CD4-positive, alpha-beta T cell (primary cell): ENCODE measurements around the gene RBP4. TPM values are rescaled to one million over a fixed set of nuclear protein-coding genes. Genes with fewer than 3 reads are reported as not detected.

Source experiments
- ATAC-seq: fragments of 200-7000 bp; cut with Tn5 transposase; one replicate; pipeline ENCODE4 v1.10.0; 2022; ENCODE audit warnings: mild to moderate bottlenecking; ENCODE audit not compliant: poor library complexity
- CTCF ChIA-PET: fragments of 350-600 bp; sonication (Branson Sonifier 250); formaldehyde crosslinking; loops from one replicate; lab custom pipeline; 2021; ENCODE audit warnings: antibody characterized with exemption, inconsistent platforms; lab: Charles Lee
- POLR2A ChIA-PET: fragments of 350-600 bp; sonication (Branson Sonifier 250); formaldehyde crosslinking; loops from one replicate; lab custom pipeline; 2021; ENCODE audit warnings: antibody characterized with exemption, inconsistent platforms; lab: Charles Lee
- DNase-seq, 14 experiments: peaks; one replicate each; pipeline ENCODE4 v3.0.0-alpha.2; 2013 to 2020; ENCODE audit warnings: mixed read lengths in 2 of 14
- H3K27ac ChIP-seq, 2 donors: one replicate each; pipeline versions ENCODE4 v1.5.1 to v1.7.0; 2013; ENCODE audit warnings: low read length in 2 of 2, low read depth in 1 of 2, mild to moderate bottlenecking in 1 of 2
- H3K27me3 ChIP-seq, 2 experiments: 1 replicate in 1 of 2; 2 replicates in 1 of 2; pipeline versions ENCODE4 v1.6.1 to v1.7.0; 2013; ENCODE audit warnings: low read length in 2 of 2, control low read depth in 1 of 2, mild to moderate bottlenecking in 1 of 2, moderate library complexity in 1 of 2; ENCODE audit not compliant: insufficient read depth in 2 of 2, control insufficient read depth in 1 of 2
- H3K36me3 ChIP-seq: one replicate; pipeline ENCODE4 v1.6.1; 2013; ENCODE audit warnings: low read length, control low read depth; ENCODE audit not compliant: insufficient read depth
- H3K4me1 ChIP-seq: one replicate; pipeline ENCODE4 v1.6.1; 2013; ENCODE audit warnings: low read length, control low read depth; ENCODE audit not compliant: insufficient read depth
- H3K4me3 ChIP-seq: one replicate; pipeline ENCODE4 v1.5.1; 2013; ENCODE audit warnings: mild to moderate bottlenecking, low read length, moderate library complexity
- H3K9me3 ChIP-seq, 2 experiments: 1 replicate in 1 of 2; 2 replicates in 1 of 2; pipeline versions ENCODE4 v1.6.1 to v1.7.0; 2013; ENCODE audit warnings: low read length in 2 of 2, mild to moderate bottlenecking in 2 of 2, control low read depth in 1 of 2, moderate library complexity in 1 of 2; ENCODE audit not compliant: control insufficient read depth in 1 of 2, insufficient read depth in 1 of 2
- H3K27ac Mint-ChIP-seq: one replicate; pipeline ENCODE4 v1.8.0; 2020; ENCODE audit warnings: mixed read lengths
- H3K27me3 Mint-ChIP-seq: one replicate; pipeline ENCODE4 v1.8.0; 2021; ENCODE audit warnings: mixed read lengths
- H3K36me3 Mint-ChIP-seq: one replicate; pipeline ENCODE4 v1.8.0; 2021; ENCODE audit warnings: low read depth, mixed read lengths
- H3K4me1 Mint-ChIP-seq: one replicate; pipeline ENCODE4 v1.8.0; 2021; ENCODE audit warnings: low read depth, mixed read lengths
- H3K4me3 Mint-ChIP-seq: one replicate; pipeline ENCODE4 v1.8.0; 2020; ENCODE audit warnings: mild to moderate bottlenecking, mixed read lengths
- H3K9me3 Mint-ChIP-seq: one replicate; pipeline ENCODE4 v1.8.0; 2020; ENCODE audit warnings: mixed read lengths
- intact Hi-C, 2 experiments: fragments of 100-400 bp; cut with DNase I in 1 of 2; cut with micrococcal nuclease in 1 of 2; formaldehyde crosslinking; loops; one replicate each; pipeline versions ENCODE4 v1.15.1 to v1.9.0; 2023 to 2025; cut with DNase I, micrococcal nuclease
- total RNA-seq, 174 experiments: library from RNA in 2 of 174; stranded (reverse) in 2 of 174; gene quantifications; one replicate each; pipeline ENCODE4 v1.2.3 and lab custom pipeline; 2021 to 2026
- TF ChIP-seq, protein P1 (sequence below): fragments of 200-600 bp; IDR thresholded peaks from one replicate; pipeline ENCODE4 v1.8.0; 2022; ENCODE audit warnings: antibody characterized with exemption, mild to moderate bottlenecking

Gene RBP4
- total RNA-seq, 2 experiments from 2014 or later, result not detected

DNA sequence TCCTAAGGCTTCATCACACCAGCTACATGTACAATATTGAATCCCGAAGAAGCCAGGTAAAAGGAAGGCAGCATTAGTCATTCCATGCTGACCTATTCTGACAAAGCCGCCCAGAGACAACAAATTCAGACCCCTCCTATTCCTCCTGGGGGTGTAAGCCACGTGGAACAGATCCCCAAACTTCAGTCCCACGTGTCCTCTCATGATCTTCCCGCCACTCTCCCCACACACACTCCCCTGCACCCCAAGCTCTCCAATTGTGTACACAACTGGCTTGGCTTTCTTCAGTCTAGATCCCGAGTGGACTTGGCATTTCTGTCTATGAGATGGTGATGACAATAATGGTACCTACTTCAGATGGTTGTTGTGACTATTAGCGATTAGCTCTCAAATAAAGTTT lies 19.9 kb upstream of the RBP4 start:
- H3K27me3 Mint-ChIP-seq, result peaks cover 7% of the 10 kb centered on the region
- no peaks in the 10 kb centered on the region for H3K9me3 Mint-ChIP-seq
- intact Hi-C loops, result no loop called here
- no peaks in the 10 kb centered on the region for H3K36me3 Mint-ChIP-seq
- no peak for ATAC-seq
- H3K4me3 ChIP-seq, result no peak overlapping the region
- no peaks in the 10 kb centered on the region for H3K4me1 Mint-ChIP-seq
- no peak for DNase-seq
- ChIA-PET CTCF (no interaction called here), POLR2A (no interaction called here)
- H3K4me1 ChIP-seq, result no peaks in the 10 kb centered on the region
- TF ChIP-seq, protein P1, sequence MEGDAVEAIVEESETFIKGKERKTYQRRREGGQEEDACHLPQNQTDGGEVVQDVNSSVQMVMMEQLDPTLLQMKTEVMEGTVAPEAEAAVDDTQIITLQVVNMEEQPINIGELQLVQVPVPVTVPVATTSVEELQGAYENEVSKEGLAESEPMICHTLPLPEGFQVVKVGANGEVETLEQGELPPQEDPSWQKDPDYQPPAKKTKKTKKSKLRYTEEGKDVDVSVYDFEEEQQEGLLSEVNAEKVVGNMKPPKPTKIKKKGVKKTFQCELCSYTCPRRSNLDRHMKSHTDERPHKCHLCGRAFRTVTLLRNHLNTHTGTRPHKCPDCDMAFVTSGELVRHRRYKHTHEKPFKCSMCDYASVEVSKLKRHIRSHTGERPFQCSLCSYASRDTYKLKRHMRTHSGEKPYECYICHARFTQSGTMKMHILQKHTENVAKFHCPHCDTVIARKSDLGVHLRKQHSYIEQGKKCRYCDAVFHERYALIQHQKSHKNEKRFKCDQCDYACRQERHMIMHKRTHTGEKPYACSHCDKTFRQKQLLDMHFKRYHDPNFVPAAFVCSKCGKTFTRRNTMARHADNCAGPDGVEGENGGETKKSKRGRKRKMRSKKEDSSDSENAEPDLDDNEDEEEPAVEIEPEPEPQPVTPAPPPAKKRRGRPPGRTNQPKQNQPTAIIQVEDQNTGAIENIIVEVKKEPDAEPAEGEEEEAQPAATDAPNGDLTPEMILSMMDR, result no peak
- no peak overlapping the region for H3K4me3 Mint-ChIP-seq
- no peak overlapping the region for H3K27ac ChIP-seq
- no peaks in the 10 kb centered on the region for H3K9me3 ChIP-seq
- no peaks in the 10 kb centered on the region for H3K27me3 ChIP-seq
- no peaks in the 10 kb centered on the region for H3K36me3 ChIP-seq
- H3K27ac Mint-ChIP-seq, result no peak overlapping the region

DNA sequence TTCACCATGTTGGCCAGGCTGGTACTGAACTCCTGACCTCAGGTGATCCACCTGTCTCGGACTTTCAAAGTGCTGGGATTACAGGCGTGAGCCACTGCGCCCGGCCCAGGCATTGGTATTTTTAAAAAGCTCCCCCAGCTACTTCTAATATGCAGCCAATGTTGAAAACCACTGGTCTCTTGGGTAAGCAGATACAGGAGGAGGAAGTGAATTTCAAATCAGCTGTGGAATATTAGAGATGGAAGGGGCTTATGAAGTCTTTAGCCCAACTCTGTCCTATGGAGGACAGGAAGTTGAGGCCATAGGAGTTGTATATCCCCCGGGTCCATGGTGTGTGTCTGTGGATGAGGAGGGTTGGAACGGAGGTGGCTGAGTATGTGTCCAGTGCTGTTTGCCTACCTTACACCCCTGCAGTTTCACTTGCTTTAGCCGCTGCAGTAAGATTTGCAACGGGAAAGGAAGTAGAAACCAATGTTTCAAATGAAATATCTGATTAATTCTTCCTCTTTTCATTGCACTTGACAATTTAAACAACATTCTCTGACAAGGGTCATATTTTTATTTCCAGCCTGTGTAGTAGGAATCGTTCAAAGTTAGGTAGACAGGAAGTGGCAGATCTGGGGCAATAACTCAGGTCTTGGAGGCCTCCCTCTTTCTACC lies 14.7 kb upstream of the RBP4 start:
- Mint-ChIP-seq H3K4me1 (no peaks in the 10 kb centered on the region), H3K27me3 (peaks cover 22% of the 10 kb centered on the region), H3K4me3 (no peak overlapping the region), H3K27ac (no peak overlapping the region), H3K36me3 (no peaks in the 10 kb centered on the region), H3K9me3 (no peaks in the 10 kb centered on the region)
- H3K4me3 ChIP-seq, result no peak overlapping the region
- ChIA-PET POLR2A (no interaction called here), CTCF (no interaction called here)
- no peaks in the 10 kb centered on the region for H3K4me1 ChIP-seq
- H3K27me3 ChIP-seq, result no peaks in the 10 kb centered on the region
- H3K9me3 ChIP-seq, result no peaks in the 10 kb centered on the region
- intact Hi-C loops, result no loop called here
- no peak overlapping the region for H3K27ac ChIP-seq
- TF ChIP-seq, protein P1, result no peak
- ATAC-seq, result no peak
- DNase-seq, result no peak
- no peaks in the 10 kb centered on the region for H3K36me3 ChIP-seq

DNA sequence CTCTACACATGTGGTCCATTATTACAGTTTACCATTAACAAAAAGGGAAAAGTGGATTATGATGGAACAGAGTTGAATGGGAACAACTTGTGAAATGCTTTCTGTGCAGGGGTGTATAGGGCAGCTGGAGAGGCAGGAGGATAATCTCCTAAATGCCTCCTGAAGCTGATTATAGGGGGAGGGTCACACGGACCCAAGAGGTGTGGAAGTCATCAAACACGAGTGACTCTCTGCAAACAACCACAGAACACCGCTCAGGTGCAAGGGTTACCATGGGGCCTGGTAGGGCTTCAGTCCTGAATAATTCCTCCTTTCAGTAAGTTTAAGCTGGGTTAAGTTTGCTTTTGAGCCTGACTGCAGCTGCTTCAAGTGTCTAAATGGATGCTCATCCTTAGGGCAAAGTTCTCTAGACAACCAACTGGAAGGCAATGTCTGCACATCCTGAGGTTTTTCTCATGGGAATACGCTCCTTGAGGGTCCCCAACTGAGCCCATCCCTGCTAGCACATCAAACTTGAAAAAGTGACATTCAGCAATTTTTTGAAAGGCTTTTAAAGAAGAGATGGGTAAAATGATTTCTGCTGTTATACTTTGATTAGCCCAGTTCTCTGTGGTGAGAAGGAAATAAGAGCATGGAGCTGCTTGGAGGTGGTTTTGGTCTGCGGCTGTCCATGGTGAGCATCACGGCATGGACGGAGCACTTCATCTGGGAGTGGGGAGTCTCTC lies 13.2 kb upstream of the RBP4 start:
- H3K4me1 ChIP-seq, result no peaks in the 10 kb centered on the region

More for the DNA sequence above, 13.2 kb upstream of the RBP4 start:
- no peak overlapping the region for H3K4me3 ChIP-seq
- Mint-ChIP-seq H3K4me3 (no peak overlapping the region), H3K27ac (no peak overlapping the region), H3K36me3 (no peaks in the 10 kb centered on the region), H3K27me3 (peaks cover 27% of the 10 kb centered on the region), H3K4me1 (no peaks in the 10 kb centered on the region), H3K9me3 (no peaks in the 10 kb centered on the region)
- peaks cover 0 to 2% of the 10 kb centered on the region in 2 experiments for H3K27me3 ChIP-seq
- H3K36me3 ChIP-seq, result no peaks in the 10 kb centered on the region
- ATAC-seq, result no peak
- intact Hi-C loops, result loop anchor here in 1 of 2 experiments (5.0 kb wide), 1 partner anchor 968 kb away; no protein-coding TSS in a partner anchor
- CTCF ChIA-PET, result no interaction called here
- no peak for DNase-seq
- TF ChIP-seq, protein P1, result no peak
- POLR2A ChIA-PET, result no interaction called here
- H3K9me3 ChIP-seq, result no peaks in the 10 kb centered on the region
- no peak overlapping the region for H3K27ac ChIP-seq
